OCI-LY7 (cell line): ENCODE results near the gene USP34. TPM values are rescaled to one million over a fixed set of nuclear protein-coding genes. Genes with fewer than 3 reads are reported as not detected.
"Not testable (repeated sequence)": the region's sequence is repeated elsewhere in the genome, so short reads cannot be mapped to it uniquely, and the experiment has no call there.

ENCODE experiments used
- BruUV-seq: library from RNA; stranded (reverse); fragments of 400-500 nt; replicated peaks from 2 replicates; lab custom pipeline; 2021; lab: Mats Ljungman, UMichigan
- CTCF ChIA-PET: fragments of 300-600 bp; sonication (Branson Sonifier 250); formaldehyde crosslinking; loops from one replicate; lab custom pipeline; 2022; ENCODE audit warnings: antibody characterized with exemption; ENCODE audit not compliant: unreplicated experiment; lab: Charles Lee
- POLR2A ChIA-PET: fragments of 300-600 bp; sonication (Branson Sonifier 250); formaldehyde crosslinking; loops from one replicate; lab custom pipeline; 2022; ENCODE audit warnings: antibody characterized with exemption; lab: Charles Lee
- DNase-seq: peaks from one replicate; pipeline ENCODE4 v3.0.0-alpha.2; 2015; ENCODE audit warnings: low spot score
- H2AFZ ChIP-seq: fragments of 200-600 bp; sonication (generic), shearing (Covaris generic); 2 replicates; pipeline ENCODE4 v1.6.1; 2014; ENCODE audit warnings: mild to moderate bottlenecking, antibody characterized with exemption, low read length, moderate library complexity
- H3K27ac ChIP-seq: fragments of 200-600 bp; sonication (generic); 2 replicates; pipeline ENCODE4 v1.5.1; 2014; ENCODE audit warnings: mixed run types, low read depth, mild to moderate bottlenecking, moderate library complexity, low read length, inconsistent platforms; ENCODE audit not compliant: poor library complexity, severe bottlenecking
- H3K36me3 ChIP-seq: fragments of 200-600 bp; sonication (generic); 2 replicates; pipeline ENCODE4 v1.6.1; 2014; ENCODE audit warnings: mild to moderate bottlenecking, antibody characterized with exemption, low read length, moderate library complexity, mixed read lengths; ENCODE audit not compliant: insufficient read depth
- H3K4me1 ChIP-seq: fragments of 200-600 bp; sonication (generic); 2 replicates; pipeline ENCODE4 v1.5.1; 2014; ENCODE audit warnings: mild to moderate bottlenecking, low read length; ENCODE audit not compliant: insufficient read depth, poor library complexity, severe bottlenecking
- H3K4me2 ChIP-seq: fragments of 200-600 bp; sonication (generic); 2 replicates; pipeline ENCODE4 v1.6.1; 2014; ENCODE audit warnings: mild to moderate bottlenecking, low read length
- H3K4me3 ChIP-seq: fragments of 200-600 bp; sonication (generic); 2 replicates; pipeline ENCODE4 v1.5.1; 2014; ENCODE audit warnings: mild to moderate bottlenecking, low read depth, low read length; ENCODE audit not compliant: poor library complexity, severe bottlenecking
- H3K79me2 ChIP-seq: fragments of 200-600 bp; sonication (generic); 2 replicates; pipeline ENCODE4 v1.6.1; 2016; ENCODE audit warnings: low read depth, mild to moderate bottlenecking, low read length, moderate library complexity, mixed read lengths; ENCODE audit not compliant: insufficient read depth
- H3K9me2 ChIP-seq: fragments of 200-600 bp; sonication (generic); 2 replicates; pipeline ENCODE4 v1.6.1; 2016; ENCODE audit warnings: mild to moderate bottlenecking, low read length, mixed read lengths; ENCODE audit not compliant: insufficient read depth
- H3K9me3 ChIP-seq: fragments of 200-600 bp; sonication (generic); 2 replicates; pipeline ENCODE4 v1.6.1; 2014; ENCODE audit warnings: mild to moderate bottlenecking, mixed run types, low read length, mixed read lengths
- H4K20me1 ChIP-seq: fragments of 200-600 bp; sonication (generic); 2 replicates; pipeline ENCODE4 v1.6.1; 2014; ENCODE audit warnings: mild to moderate bottlenecking, antibody characterized with exemption, low read length, moderate library complexity, mixed read lengths; ENCODE audit not compliant: insufficient read depth
- CTCF ChIP-seq: fragments of 200-600 bp; sonication (generic); conservative IDR thresholded peaks from 2 replicates; pipeline ENCODE4 v1.5.1; 2014; ENCODE audit warnings: mild to moderate bottlenecking, antibody characterized with exemption, low read length, moderate library complexity, mixed read lengths
- EZH2phosphoT487 ChIP-seq: fragments of 200-600 bp; sonication (generic); IDR thresholded peaks from 2 replicates; pipeline ENCODE4 v1.6.1; 2018; ENCODE audit warnings: low read depth, borderline replicate concordance, mild to moderate bottlenecking, mixed run types, antibody characterized with exemption, low read length, moderate library complexity, mixed read lengths
- intact Hi-C: fragments of 100-400 bp; cut with micrococcal nuclease; formaldehyde crosslinking; loops from one replicate; pipeline ENCODE4 v1.10.0; 2022; ENCODE audit not compliant: unreplicated experiment
- total RNA-seq, 2 experiments: library from RNA; depleted of rRNA in 1 of 2; stranded (reverse); fragments of >200 nt in 1 of 2; shearing (Covaris generic) in 1 of 2; gene quantifications; 2 replicates each; pipeline ENCODE4 v1.2.3, GENCODE V29; 2014 to 2022

Gene USP34
- total RNA-seq, 2 experiments from 2014 or later, result 192 to 344 TPM

DNA sequence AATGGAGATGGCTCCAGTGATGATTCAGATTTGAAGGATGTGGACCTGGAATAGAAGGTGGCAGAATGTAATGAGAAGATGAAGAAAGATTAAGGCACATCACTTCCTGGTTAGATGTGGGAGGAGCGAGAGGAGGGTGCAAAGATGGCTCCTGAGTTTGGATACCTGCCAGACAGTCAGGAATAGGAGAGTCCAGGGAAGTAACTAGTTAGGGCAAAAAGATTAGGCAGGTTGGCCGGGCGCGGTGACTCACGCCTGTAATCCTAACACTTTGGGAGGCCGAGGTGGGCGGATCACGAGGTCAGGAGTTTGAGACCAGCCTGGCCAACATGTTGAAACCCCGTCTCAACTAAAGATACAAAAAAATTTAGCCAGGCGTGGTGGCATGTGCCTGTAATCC, 303.3 kb downstream of the USP34 start:
- peaks cover 16% of the 10 kb centered on the region; the same call in 1 of the 2 replicates for H3K36me3 ChIP-seq
- no peaks in the 10 kb centered on the region for H3K9me2 ChIP-seq
- no peak for TF ChIP-seq EZH2phosphoT487
- no peak for TF ChIP-seq CTCF
- ChIA-PET CTCF (no interaction called here), POLR2A (interaction anchor here (0.6 to 1.5 kb wide), 3 partner anchors 11 to 474 kb away, joined by 3 to 4 read pairs (median 4); no protein-coding TSS in a partner anchor)
- intact Hi-C loops, result no loop called here
- no peak overlapping the region for H3K4me2 ChIP-seq
- DNase-seq, result no peak
- no peaks in the 10 kb centered on the region for H3K4me1 ChIP-seq
- no peaks in the 10 kb centered on the region for H4K20me1 ChIP-seq
- no peaks in the 10 kb centered on the region for H3K79me2 ChIP-seq
- H3K4me3 ChIP-seq, result no peak overlapping the region
- no TSS peak for BruUV-seq
- no peaks in the 10 kb centered on the region for H3K9me3 ChIP-seq
- H3K27ac ChIP-seq, result no peak overlapping the region
- H2AFZ ChIP-seq, result no peak overlapping the region

- 0 out of 2 replicates have a peak, but pooled peaks cover 4% of the 10 kb centered on the region for H3K9me3 ChIP-seq
- CTCF ChIA-PET, result no interaction called here
- intact Hi-C loops, result no loop called here
- H3K36me3 ChIP-seq, result peaks cover 16% of the 10 kb centered on the region; the same call in 1 of the 2 replicates
- BruUV-seq, result no TSS peak
- H3K79me2 ChIP-seq, result no peaks in the 10 kb centered on the region
- H3K4me3 ChIP-seq, result no peak overlapping the region
- TF ChIP-seq CTCF (0 out of 2 replicates have a peak, but pooled peaks have one; percentile 11), EZH2phosphoT487 (no peak)
- no peak for DNase-seq
- H3K9me2 ChIP-seq, result no peaks in the 10 kb centered on the region
- H3K27ac ChIP-seq, result no peak overlapping the region
- no peak overlapping the region for H3K4me2 ChIP-seq
- POLR2A ChIA-PET, result interaction anchor here (1.5 kb wide), 1 partner anchor 13 kb away, joined by 4 read pairs; no protein-coding TSS in a partner anchor
- H4K20me1 ChIP-seq, result no peaks in the 10 kb centered on the region
- H2AFZ ChIP-seq, result no peak overlapping the region
- H3K4me1 ChIP-seq, result no peaks in the 10 kb centered on the region
These were observed 304.9 kb downstream of the USP34 start for GRCh38 chr2:61165946-61166345.

GRCh38 chr2:61165082-61165481, 305.8 kb downstream of the USP34 start:
- BruUV-seq, H3K9me3 ChIP-seq, intact Hi-C loops, H3K9me2 ChIP-seq, H3K4me3 ChIP-seq, CTCF ChIA-PET, H4K20me1 ChIP-seq, H3K4me1 ChIP-seq, H3K79me2 ChIP-seq, H3K27ac ChIP-seq, H3K4me2 ChIP-seq, H2AFZ ChIP-seq, DNase-seq, POLR2A ChIA-PET: not testable (repeated sequence)
- peaks cover 16% of the 10 kb centered on the region; the same call in 1 of the 2 replicates for H3K36me3 ChIP-seq
